Measurements from ENCODE around the gene ZNF629.

GRCh38 chr16:30747799-30748633, 39.0 kb downstream of the ZNF629 start, which contains the start of gene PHKG2:
- TF ChIP-seq CTCF (conservative IDR thresholded peaks at IDR 0.05; ENCODE audit: low read depth in 2 of 2) (no peak), EZH2phosphoT487 (IDR thresholded peaks at IDR 0.05; ENCODE audit: unreplicated experiment) (no peak), NANOG (IDR thresholded peaks at IDR 0.05; ENCODE audit: borderline replicate concordance) (no peak), POLR2AphosphoS5 (IDR thresholded peaks at IDR 0.05; ENCODE audit: low read depth) (peak; percentile 69), REST (IDR thresholded peaks at IDR 0.05; ENCODE audit: unreplicated experiment) (no peak), CREB1 (CRISPR knock-in tag; IDR thresholded peaks at IDR 0.05; ENCODE audit: low read depth) (0 out of 2 replicates have a peak, but pooled peaks have one; percentile 3), ETS1 (IDR thresholded peaks at IDR 0.05) (0 out of 2 replicates have a peak, but pooled peaks have one; percentile 6), EZH2 (IDR thresholded peaks at IDR 0.05; ENCODE audit: low read depth, unreplicated experiment) (no peak), JUNB (IDR thresholded peaks at IDR 0.05; ENCODE audit: unreplicated experiment) (no peak)
